ENCODE results near the gene XAGE3.
"Not testable (repeated sequence)": the region's sequence is repeated elsewhere in the genome, so short reads cannot be mapped to it uniquely, and the experiment has no call there.

The XAGE3 gene, protein sequence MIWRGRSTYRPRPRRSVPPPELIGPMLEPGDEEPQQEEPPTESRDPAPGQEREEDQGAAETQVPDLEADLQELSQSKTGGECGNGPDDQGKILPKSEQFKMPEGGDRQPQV

DNA sequence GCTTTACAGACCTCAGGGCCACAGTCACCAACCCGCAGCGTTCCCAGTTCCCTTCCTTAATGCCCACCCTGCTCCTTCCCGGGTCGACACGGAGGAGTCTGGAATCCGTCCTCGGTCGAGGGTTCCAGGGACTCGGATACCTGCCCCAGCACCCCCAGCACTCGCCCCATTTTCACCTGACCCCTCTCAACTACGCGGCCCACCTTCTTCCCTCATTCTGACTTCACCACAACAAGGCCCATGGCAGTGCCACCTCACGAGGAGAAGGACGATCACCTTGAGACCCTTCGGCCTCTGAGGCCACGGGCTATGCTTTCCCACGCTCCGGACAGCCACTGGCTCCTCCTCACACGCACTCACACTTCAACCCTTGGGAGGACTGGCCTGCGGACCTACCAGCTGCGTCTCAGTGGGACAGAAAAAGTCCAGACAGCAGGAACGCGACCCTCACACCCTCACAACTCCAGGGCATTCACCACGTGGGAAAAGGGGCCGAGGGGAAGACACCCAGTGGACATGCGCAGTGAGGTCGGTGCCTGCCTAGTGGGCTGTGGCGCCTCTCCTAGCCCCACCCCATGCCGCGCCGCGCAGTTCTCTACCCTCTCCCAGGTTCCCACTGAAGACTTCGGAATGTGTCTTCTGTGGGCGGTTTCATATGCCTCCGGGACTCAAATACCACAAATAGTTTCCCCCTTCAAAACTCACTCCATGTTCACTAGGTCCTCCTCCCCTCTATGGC is at the start of gene XAGE3:
Gene XAGE3 (minus strand): TSS at position 474 of the 739 bp plus-strand sequence. CDS start 950 bp downstream, outside the sequence.
- no peak for DNase-seq

DNA sequence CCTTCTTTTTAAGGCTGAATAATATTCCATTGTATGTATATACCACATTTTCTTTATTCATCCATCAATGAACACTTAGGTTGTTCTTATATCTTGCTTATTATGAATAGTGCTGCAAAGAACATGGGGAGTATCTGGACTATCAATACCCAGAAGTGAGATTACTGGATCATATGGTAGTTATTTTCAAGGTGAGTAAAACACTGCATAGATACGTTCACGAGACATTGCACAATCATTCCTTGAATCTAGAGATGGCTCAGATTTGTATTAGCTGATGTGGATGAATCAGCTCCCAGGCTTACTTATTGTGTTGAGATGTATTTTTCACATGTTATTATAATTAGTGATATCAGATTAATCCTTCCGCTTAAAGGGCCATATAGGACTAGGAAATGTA is 46.8 kb upstream of the XAGE3 start:
- DNase-seq = not testable (repeated sequence)

GRCh38 chrX:52913681-52914080 is 45.8 kb upstream of the XAGE3 start:
- not testable (repeated sequence) for DNase-seq

DNA sequence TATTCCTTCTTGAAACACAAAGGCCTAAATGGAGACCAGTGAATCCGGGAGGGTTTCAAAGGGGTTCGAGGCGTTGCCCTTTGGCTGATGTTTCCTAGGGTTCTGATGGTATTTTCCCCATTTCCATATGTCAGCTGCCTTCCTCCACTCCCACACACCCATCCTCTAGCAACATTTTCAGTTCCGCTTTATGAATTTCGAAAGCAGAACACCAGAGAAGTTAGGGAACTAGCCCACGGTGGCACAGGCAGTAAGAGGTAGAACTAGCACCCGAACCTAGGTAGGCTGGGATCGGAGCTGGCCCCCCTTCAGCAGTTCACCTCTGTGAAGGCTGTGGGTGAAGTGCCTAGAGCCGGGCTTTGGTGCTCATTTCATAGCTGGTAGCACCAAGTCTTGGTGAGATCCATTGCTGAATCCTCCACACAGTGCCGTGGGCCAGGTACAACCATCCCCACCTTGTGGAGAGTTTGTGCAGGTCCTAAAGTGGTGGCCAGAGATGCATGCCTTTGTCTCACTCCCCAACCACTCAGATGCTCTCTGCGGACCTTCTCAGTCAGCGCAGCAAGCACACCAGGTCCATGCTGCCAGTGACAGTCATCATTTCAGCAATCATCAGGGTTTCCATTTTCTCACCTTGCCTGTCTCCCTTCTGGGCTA is 41.6 kb upstream of the XAGE3 start:
- DNase-seq = not testable (repeated sequence)

DNA sequence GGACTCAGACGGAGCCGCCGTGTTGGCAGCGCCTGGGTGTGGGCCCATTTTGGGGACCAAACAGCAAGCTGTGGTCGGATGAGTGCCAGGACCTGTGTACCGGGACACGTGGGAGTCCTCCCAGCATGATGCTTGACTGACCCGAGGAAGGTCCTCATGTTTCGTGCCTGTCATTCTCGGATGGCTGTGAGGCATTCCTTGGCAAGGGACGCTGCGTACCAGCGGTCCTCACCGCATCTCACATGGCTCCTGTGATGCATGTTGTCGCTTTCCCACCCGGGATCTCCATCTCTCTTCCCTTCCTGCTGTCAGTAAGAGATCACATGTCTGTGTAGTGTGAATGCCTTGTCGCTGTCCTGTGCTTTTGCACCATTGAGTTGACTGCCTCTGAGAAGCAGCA is 40.0 kb upstream of the XAGE3 start:
- not testable (repeated sequence) for DNase-seq

GRCh38 chrX:52907137-52907536 is 39.3 kb upstream of the XAGE3 start:
- not testable (repeated sequence) for DNase-seq

DNA sequence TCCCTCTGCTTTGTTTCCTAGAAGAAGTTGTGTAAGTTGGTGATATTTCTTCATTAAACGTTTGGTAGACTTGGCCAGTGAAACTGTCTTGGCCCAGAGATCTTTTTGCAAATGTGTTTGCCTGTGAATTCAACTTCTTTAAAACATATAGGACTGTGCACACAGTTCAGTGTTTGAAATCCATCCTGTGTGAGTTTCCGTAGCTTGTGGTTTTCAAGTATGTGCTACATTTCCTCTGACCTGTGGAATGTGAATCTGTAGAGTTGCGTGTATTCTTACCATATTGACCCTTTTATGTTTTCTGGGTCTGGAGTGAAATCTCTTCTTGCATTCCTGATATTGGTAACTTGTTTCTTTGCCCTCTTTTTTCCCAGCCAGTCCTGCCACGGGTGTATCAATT is 38.2 kb upstream of the XAGE3 start:
- not testable (repeated sequence) for DNase-seq

DNA sequence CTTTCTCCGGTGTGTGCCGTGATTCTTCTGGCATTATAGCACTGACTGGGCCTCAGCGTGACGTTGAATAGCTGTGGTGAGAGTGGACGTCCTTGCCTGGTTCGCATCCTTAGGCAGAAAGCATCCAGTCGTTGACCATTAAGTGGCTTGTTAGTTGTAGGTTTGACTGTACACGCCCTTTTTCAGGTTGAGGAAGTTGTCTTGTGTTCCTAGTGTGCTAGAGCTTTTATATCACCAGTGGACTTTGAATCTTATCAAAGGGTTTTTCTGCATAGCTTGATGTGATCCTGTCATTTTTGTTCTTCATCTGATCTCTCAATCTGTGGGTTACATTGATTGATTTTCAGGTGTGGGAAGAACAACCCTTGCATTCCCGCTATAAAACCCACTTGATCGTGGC is 37.6 kb upstream of the XAGE3 start:
- DNase-seq = not testable (repeated sequence)

GRCh38 chrX:52896855-52897709 is 29.2 kb upstream of the XAGE3 start, which contains the start of gene FAM156B:
TSS of gene FAM156B (plus strand) at chrX:52897330. CDS start at chrX:52907226, 9,896 bp downstream.
- not testable (repeated sequence) for DNase-seq

DNA sequence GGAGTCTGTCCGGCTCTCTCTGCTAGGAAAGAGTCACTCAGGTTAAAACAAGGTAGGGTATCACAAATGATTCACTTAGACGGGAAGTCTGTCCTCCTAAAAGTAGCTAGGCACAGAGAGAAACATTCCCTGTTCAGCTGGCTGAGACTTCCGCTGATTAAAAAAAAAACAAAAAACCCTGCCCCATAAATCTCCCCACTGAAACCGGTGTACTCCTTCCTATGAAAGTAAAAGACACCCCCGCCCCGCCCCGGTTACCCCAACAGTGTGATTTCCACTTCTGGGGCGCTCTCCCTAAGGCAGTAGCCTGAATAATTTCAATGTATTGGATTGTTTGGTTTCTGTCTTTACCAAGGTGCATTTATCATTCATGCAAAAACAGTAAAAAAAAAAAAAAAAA is 28.6 kb upstream of the XAGE3 start:
- not testable (repeated sequence) for DNase-seq

- DNase-seq = not testable (repeated sequence)
Measured at GRCh38 chrX:52888090-52888489, 20.2 kb upstream of the XAGE3 start.

- not testable (repeated sequence) for DNase-seq
Measured at GRCh38 chrX:52887459-52887858, 19.6 kb upstream of the XAGE3 start.

- not testable (repeated sequence) for DNase-seq
Measured at GRCh38 chrX:52876386-52876785, 8.5 kb upstream of the XAGE3 start.

- not testable (repeated sequence) for DNase-seq
Measured at GRCh38 chrX:52875436-52875835, 7.6 kb upstream of the XAGE3 start.

DNA sequence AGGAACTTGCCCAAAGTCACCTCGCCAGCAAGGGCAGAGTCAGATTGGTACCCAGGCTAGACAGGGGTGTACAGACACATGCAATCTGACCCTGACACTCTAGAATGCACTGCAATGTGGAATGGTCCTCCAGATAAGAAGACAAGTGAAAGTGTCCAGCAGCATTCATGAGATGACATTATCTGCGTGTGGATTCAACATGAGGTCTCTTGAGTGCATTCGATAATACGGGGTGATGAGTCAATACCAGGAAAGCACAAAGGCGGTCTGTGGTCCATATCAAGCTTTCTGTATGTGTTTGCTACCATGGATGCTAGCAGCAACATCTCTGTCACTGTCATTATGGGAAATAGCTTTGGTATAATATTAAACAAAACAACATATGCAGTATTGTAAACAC is 6.8 kb upstream of the XAGE3 start:
- no peak for DNase-seq

- DNase-seq = not testable (repeated sequence)
Measured at GRCh38 chrX:52873825-52874224, 5.9 kb upstream of the XAGE3 start.

- no peak for DNase-seq
Measured at GRCh38 chrX:52870046-52870445, 2.2 kb upstream of the XAGE3 start.

- DNase-seq = no peak
Measured at GRCh38 chrX:52865343-52865998, 2.4 kb downstream of the XAGE3 start.

- DNase-seq = not testable (repeated sequence)
Measured at GRCh38 chrX:52856991-52857525, 10.8 kb downstream of the XAGE3 start.

GRCh38 chrX:52852110-52852860 is 15.6 kb downstream of the XAGE3 start:
- no peak for DNase-seq

GRCh38 chrX:52843619-52844018 is 24.3 kb downstream of the XAGE3 start:
- DNase-seq = not testable (repeated sequence)
